Measurements from ENCODE around the gene MYO1C. TPM values are rescaled to one million over a fixed set of nuclear protein-coding genes. Genes with fewer than 3 reads are reported as not detected.

MYO1C gene
- total RNA-seq, 1 donor from 2014 or later, result 329 TPM

DNA sequence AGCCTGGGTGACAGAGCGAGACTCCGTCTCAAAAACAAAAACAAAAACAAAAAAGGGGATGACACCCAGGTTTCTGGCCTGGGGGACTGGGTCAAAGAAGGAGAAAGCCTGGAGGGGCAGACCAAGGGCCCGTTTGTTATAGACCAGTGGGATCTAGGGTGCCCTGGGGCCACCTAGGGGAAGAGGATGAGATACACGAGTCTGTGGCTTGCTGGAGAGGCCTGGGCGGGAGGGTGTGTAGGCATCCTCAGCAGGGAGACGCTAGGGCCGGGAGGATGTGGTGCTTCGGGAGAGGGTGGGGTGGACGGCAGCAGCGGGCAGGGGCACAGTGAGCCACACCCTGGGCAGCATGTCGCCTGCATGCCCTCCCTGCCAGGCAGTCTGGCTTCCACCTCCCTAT is 19.3 kb downstream of the MYO1C start:
- no peak for DNase-seq (ENCODE audit: low spot score)
- no peaks in the 10 kb centered on the region for H3K27me3 Mint-ChIP-seq (ENCODE audit: low read depth)

DNA sequence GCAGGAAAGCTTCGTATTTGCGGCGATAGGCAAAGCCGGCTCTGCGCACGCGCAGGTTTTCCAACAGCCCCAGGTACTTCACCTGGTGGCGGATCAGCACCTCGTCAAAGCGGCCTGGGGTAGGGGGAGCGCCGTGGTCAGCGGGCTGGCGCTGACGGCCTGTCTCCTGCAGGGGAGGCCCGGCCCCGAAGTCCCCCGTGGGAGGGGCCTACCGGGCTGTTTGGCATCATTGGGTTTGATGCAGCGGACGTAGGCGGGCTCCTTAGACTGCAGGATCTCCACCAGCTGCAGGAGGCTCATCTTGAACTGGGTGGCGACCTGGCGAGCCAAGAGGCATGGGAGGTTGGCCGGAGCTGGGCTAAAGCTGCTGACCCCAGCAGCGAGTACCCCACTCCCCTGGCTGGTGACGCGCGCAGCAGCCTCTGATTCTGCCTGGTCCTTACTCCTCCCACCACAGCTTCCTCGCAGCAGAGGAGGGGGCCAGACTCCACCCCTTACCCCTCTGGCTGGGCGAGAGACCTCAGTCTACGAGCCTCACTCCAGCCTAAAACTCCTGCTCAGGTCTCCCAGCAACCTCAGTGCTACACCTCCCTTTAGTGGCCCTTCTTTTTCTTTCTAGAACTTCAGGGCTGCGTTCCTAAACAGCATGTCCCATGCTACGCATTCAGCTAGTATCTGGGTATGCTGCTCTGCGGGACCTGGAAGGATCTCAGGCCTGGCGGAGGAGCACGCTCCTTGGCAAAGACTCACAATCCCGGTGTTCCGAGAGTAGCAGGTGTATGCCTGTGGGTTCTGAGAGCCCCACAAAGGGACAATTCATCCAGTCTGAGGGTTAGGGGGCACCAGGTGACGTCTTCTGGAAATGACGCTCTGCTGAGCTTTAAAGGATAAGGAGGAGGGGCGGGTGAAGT is 20.3 kb downstream of the MYO1C start:
- H3K4me1 Mint-ChIP-seq (ENCODE audit: low read depth), result peaks cover 7% of the 10 kb centered on the region
- H3K4me3 Mint-ChIP-seq (ENCODE audit: unreplicated experiment), result no peak overlapping the region
- peaks cover 36% of the 10 kb centered on the region for H3K36me3 Mint-ChIP-seq (ENCODE audit: low read depth)
- peak overlapping the region; percentile 17 for H3K27ac Mint-ChIP-seq (ENCODE audit: unreplicated experiment)
- DNase-seq (ENCODE audit: low spot score), result no peak
- TF ChIP-seq, protein P1, sequence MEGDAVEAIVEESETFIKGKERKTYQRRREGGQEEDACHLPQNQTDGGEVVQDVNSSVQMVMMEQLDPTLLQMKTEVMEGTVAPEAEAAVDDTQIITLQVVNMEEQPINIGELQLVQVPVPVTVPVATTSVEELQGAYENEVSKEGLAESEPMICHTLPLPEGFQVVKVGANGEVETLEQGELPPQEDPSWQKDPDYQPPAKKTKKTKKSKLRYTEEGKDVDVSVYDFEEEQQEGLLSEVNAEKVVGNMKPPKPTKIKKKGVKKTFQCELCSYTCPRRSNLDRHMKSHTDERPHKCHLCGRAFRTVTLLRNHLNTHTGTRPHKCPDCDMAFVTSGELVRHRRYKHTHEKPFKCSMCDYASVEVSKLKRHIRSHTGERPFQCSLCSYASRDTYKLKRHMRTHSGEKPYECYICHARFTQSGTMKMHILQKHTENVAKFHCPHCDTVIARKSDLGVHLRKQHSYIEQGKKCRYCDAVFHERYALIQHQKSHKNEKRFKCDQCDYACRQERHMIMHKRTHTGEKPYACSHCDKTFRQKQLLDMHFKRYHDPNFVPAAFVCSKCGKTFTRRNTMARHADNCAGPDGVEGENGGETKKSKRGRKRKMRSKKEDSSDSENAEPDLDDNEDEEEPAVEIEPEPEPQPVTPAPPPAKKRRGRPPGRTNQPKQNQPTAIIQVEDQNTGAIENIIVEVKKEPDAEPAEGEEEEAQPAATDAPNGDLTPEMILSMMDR (IDR thresholded peaks at IDR 0.05), result no peak
- H3K27me3 Mint-ChIP-seq (ENCODE audit: low read depth), result no peaks in the 10 kb centered on the region
- no peaks in the 10 kb centered on the region for H3K9me3 Mint-ChIP-seq (ENCODE audit: low read depth)

More for the DNA sequence above, 19.3 kb downstream of the MYO1C start:
- H3K4me3 Mint-ChIP-seq (ENCODE audit: unreplicated experiment), result no peak overlapping the region
- no peaks in the 10 kb centered on the region for H3K9me3 Mint-ChIP-seq (ENCODE audit: low read depth)
- TF ChIP-seq, protein P1 (IDR thresholded peaks at IDR 0.05), result peak; percentile 35
- H3K27ac Mint-ChIP-seq (ENCODE audit: unreplicated experiment), result no peak overlapping the region
- peaks cover 7% of the 10 kb centered on the region for H3K4me1 Mint-ChIP-seq (ENCODE audit: low read depth)
- peaks cover 35% of the 10 kb centered on the region for H3K36me3 Mint-ChIP-seq (ENCODE audit: low read depth)

DNA sequence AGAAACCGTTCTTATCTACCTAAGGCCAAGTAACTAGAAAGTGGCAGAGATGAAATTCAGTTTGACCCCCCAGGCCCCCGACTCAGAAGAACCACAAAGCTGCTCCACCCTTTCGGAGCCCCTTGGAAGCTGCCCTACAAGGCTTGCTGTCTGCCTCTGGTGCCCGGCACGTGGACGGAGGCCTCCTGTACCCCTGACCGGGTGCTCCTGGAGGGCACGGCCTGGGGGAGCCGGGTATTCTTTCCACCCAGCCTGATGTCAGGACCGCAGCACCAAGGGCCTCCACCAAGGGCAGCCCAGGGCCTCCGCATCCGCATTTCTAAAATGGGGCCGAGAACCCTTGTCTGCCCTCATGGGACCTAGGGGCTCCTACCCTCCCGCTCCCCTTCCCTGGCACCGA is 21.0 kb downstream of the MYO1C start:
- Mint-ChIP-seq H3K4me1 (ENCODE audit: low read depth) (peaks cover 7% of the 10 kb centered on the region), H3K4me3 (ENCODE audit: unreplicated experiment) (no peak overlapping the region), H3K27ac (ENCODE audit: unreplicated experiment) (no peak overlapping the region), H3K9me3 (ENCODE audit: low read depth) (no peaks in the 10 kb centered on the region), H3K27me3 (ENCODE audit: low read depth) (no peaks in the 10 kb centered on the region), H3K36me3 (ENCODE audit: low read depth) (peaks cover 35% of the 10 kb centered on the region)
- DNase-seq (ENCODE audit: low spot score), result no peak
- TF ChIP-seq, protein P1 (IDR thresholded peaks at IDR 0.05), result no peak

DNA sequence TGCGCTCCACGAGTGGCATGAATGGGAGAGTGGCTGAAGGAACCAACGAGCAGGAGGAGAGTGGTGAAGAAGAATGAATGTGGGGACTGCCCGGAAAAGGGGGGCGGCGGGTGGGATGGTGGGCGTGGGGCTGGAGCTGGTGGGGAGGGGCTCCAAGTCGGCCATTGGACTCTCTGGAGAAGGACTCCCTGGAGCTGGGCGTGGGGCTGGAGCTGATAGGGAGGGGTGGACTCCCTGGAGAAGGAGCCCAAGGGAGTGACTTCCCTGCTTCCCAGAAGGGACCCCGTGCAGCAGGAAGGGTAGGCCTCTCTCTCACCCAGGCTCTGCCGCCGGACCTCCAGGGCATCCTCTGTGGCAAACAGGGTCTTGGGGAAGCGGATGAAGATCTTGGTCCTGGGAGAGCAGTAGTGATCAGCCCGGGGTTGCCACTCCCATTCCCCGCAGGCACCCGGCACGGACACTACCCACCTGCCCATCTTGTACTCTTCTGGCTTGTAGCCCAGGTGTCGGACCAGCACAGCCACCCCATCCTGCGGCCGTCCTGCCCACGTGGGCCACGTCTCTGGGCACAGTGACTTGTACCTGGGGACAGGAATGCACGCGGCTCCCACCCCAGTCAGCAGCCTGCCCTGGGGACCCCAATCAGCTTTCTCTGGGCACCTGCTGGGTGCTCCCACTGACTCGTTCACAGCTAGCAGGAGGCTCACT is 21.6 kb downstream of the MYO1C start:
- peaks cover 35% of the 10 kb centered on the region for H3K36me3 Mint-ChIP-seq (ENCODE audit: low read depth)
- no peak overlapping the region for H3K4me3 Mint-ChIP-seq (ENCODE audit: unreplicated experiment)
- no peak for DNase-seq (ENCODE audit: low spot score)

More for the DNA sequence above, 21.6 kb downstream of the MYO1C start:
- Mint-ChIP-seq H3K4me1 (ENCODE audit: low read depth) (peaks cover 7% of the 10 kb centered on the region), H3K27me3 (ENCODE audit: low read depth) (no peaks in the 10 kb centered on the region), H3K9me3 (ENCODE audit: low read depth) (no peaks in the 10 kb centered on the region), H3K27ac (ENCODE audit: unreplicated experiment) (no peak overlapping the region)
- TF ChIP-seq, protein P1 (IDR thresholded peaks at IDR 0.05), result no peak
